HG03280 (cell line): Measurements from ENCODE around the gene GTF2H4.
A peak's percentile ranks its signal among the peaks of the same experiment; 100 is the strongest.

Experiments used
- ATAC-seq: cut with Tn5 transposase; IDR thresholded peaks from one replicate; pipeline ENCODE4 v1.9.1; 2021; ENCODE audit warnings: mild to moderate bottlenecking, moderate library complexity; ENCODE audit not compliant: unreplicated experiment

Gene GTF2H4

GRCh38 chr6:30951907-30952469, 44.0 kb downstream of the GTF2H4 start:
- no peak for ATAC-seq

GRCh38 chr6:30954631-30955366, 46.8 kb downstream of the GTF2H4 start:
- no peak for ATAC-seq

- ATAC-seq: peak; percentile 69
Measured at GRCh38 chr6:30955367-30956042, 47.5 kb downstream of the GTF2H4 start.

- ATAC-seq: no peak
Measured at GRCh38 chr6:30957716-30958115, 49.7 kb downstream of the GTF2H4 start.

- no peak for ATAC-seq
Measured at GRCh38 chr6:30960907-30961673, 53.1 kb downstream of the GTF2H4 start.

- ATAC-seq: no peak
Measured at GRCh38 chr6:30962716-30963115, 54.7 kb downstream of the GTF2H4 start.

- ATAC-seq: no peak
Measured at GRCh38 chr6:30963641-30964040, 55.6 kb downstream of the GTF2H4 start.
